ENCODE measurements around the gene PLEKHA3.

- TF ChIP-seq POLR2AphosphoS5 (IDR thresholded peaks at IDR 0.05) (no peak), POLR2A (IDR thresholded peaks at IDR 0.05) (no peak)
Observed at GRCh38 chr2:178510384-178510783, 30.1 kb downstream of the PLEKHA3 start.
